Stimulated activated CD4-positive, alpha-beta T cell treated with anti-CD3 and anti-CD28 coated beads, TNF-alpha, amount 100 ng/mL, for 4 hours (primary cell): Measurements from ENCODE around the gene PLEKHG4.

Source experiments
- DNase-seq, 3 experiments: peaks; one replicate each; pipeline ENCODE4 v3.0.0-alpha.2; 2020; ENCODE audit warnings: low read depth in 3 of 3

Gene PLEKHG4

GRCh38 chr16:67245674-67246080 is 33.7 kb upstream of the PLEKHG4 start:
- DNase-seq = no peak

DNA sequence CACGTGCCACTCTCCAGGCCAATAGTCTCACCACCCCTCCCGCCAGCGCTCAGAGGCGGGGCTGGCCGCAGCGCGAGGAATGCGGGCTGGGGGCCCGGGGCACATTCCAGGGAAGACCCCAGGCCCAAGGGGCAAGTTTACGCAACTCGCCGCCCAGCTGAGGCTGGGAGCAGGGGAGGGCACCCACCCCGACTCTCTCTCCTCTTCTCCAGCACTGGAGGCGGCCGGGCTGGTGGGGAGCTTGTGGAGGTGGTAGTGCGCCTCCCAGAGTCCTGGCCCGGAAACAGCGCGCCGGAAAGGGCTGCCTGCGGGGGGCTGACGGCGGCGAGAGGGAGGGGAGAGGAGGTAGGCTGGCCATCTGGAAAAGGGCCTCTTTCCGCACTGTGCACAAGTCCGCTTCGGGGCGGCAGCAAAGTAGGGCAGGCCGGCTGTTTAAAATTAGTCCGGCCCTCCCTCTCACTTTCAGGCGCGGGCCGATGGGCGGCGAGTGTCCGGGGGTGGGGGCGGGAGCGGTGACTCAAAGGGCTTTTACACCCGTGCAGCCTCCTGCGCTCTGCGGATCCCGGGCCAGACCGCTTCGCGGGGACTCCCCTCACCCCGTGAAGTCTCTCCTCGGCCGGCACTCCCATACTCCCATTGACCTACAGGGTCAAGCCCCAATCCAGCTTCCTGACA is 33.1 kb upstream of the PLEKHG4 start:
- DNase-seq = no peak

- DNase-seq = peak in 1 of 3 experiments; percentile 23
Observed at GRCh38 chr16:67246756-67247191, 32.6 kb upstream of the PLEKHG4 start.

- DNase-seq = peak; percentile 87 to 98 (median 90)
Observed at GRCh38 chr16:67247192-67248072, 31.9 kb upstream of the PLEKHG4 start, which contains the start of gene FHOD1. FHOD1 (minus strand) TSS chr16:67247481; CDS start chr16:67247410, 71 bp downstream.

DNA sequence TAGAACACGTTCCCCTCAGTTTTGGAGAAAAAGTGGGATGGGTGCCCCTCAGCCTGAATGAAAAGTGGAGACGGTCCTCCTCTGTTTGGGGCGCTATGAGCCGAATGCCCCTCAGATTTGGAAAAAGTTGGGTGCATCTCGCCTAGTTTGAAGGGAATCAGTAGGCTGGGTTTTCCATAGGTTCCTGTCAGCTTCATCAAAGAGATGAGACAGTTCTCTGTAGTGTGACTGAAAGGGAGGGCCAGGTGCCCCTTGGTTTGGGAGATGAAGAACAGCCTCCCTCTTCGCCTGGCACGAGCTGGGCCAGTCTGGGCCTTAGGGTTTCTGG is 31.3 kb upstream of the PLEKHG4 start:
- DNase-seq = no peak

DNA sequence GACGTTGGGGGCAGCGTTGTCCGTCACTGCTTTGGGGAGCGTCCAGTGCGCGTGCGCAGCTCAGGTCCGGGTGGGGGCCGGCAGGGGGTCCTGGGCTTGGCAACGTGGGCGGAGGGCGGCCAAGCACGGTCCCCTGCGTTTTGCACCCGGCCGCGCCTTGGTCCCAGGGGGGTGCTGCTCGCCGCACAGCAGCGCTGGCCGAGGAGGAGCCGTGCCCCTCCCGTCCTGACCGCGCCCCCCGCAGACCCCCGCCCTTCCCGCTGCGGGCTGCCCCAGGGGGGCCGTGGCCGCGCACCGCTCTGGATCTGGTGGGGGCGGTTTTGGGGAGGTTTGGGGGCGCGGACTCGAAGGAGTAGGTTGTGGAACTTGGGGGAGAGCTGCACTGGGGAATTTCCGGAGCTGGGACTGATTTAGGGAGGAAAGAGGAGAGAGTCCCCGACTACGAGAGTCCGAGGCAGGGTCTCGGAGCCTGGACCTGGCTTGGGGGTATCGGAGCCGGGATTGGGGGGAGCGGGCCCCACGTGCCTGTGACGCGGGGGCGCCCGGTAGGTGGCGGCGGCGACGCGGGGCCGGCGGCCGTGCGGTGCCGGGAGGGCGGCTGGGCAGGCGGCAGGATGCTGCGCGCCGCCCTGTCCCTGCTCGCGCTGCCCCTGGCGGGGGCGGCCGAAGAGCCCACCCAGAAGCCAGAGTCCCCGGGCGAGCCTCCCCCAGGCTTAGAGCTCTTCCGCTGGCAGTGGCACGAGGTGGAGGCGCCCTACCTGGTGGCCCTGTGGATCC is 30.7 kb upstream of the PLEKHG4 start, which contains the start of gene SLC9A5:
SLC9A5 (plus strand) TSS at position 579 of the 777 bp plus-strand sequence; CDS start at position 615, 36 bp downstream.
- no peak for DNase-seq

GRCh38 chr16:67249178-67250044 is 29.9 kb upstream of the PLEKHG4 start:
- DNase-seq = no peak

GRCh38 chr16:67250045-67250327 is 29.3 kb upstream of the PLEKHG4 start:
- no peak for DNase-seq

GRCh38 chr16:67252609-67253497 is 26.5 kb upstream of the PLEKHG4 start:
- DNase-seq = no peak

GRCh38 chr16:67254801-67255552 is 24.4 kb upstream of the PLEKHG4 start:
- DNase-seq = no peak

- no peak for DNase-seq
Observed at GRCh38 chr16:67255553-67256221, 23.6 kb upstream of the PLEKHG4 start.

DNA sequence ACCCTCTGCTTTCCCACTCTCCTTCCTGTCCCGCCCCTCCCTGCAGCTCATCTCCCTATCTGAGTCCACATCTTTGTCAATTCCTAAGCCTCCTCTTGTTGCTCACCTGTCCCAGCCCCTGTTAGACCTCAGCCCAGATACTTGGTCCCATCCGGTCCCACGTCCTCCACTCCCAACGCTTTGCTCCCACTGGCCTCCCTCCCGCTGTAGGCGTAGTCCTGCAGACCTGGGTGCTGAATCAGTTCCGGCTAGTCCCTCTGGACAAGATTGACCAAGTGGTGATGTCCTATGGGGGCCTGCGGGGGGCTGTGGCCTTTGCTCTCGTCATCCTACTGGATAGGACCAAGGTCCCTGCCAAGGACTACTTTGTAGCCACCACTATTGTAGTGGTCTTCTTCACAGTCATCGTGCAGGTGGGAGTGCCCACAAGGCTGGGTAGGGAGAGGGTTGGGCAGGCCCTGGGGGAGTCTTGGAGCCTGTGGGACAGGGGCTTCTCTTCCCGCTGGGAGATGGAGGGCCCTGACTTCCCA is 22.6 kb upstream of the PLEKHG4 start:
- DNase-seq = no peak

- no peak for DNase-seq
Observed at GRCh38 chr16:67257486-67258160, 21.7 kb upstream of the PLEKHG4 start.

GRCh38 chr16:67258161-67258835 is 21.0 kb upstream of the PLEKHG4 start:
- no peak for DNase-seq

DNA sequence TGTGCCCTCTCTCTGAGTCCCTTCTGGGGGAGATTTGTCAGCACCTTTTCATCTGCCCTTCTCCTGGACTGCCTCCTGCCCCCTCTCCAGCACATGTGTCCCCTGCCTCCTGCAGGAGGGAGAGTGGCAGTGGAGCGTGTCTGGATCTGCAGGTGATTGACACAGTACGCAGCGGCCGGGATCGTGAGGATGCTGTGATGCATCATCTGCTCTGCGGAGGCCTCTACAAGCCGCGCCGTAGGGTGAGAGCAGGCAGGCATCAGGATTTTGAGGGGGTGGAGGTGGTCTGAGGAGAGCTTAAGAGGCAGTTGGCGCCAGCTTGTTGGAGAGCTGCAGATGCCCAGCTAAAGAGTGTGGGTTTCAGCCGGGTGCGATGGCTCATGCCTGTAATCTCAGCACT is 19.6 kb upstream of the PLEKHG4 start:
- DNase-seq = no peak

GRCh38 chr16:67260426-67261063 is 18.8 kb upstream of the PLEKHG4 start:
- DNase-seq = no peak

DNA sequence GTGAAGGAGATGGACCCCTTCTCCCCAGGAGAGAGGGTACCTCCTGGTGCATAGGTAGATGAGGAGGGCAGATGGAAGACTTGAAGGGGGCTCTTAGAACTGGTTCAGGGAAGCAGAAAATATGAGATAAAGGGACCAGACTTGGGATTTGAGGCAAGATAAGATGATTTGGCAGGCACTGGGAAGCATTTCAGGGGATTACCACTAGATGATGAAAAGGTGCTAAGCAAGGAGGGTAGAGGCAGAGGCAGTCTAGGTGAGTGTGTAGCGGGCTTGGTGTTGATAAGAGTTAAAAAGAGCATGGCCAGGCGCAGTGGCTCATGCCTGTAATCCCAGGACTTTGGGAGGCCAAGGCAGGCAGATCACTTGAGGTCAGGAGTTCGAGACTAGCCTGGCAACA is 16.1 kb upstream of the PLEKHG4 start:
- no peak for DNase-seq
